Breast epithelium (tissue), 3 donors: Measurements from ENCODE around the gene FOLR1.

Source experiments
- POLR2A ChIP-seq: fragments of 450-650 bp; IDR thresholded peaks from one replicate; pipeline ENCODE4 v1.6.1; 2016; ENCODE audit warnings: antibody characterized with exemption, mild to moderate bottlenecking, moderate library complexity
- TF ChIP-seq, protein P1 (sequence below), 3 donors: fragments of 450-650 bp; IDR thresholded peaks; one replicate each; pipeline ENCODE4 v1.5.1; 2016 to 2017; ENCODE audit warnings: antibody characterized with exemption in 3 of 3, mild to moderate bottlenecking in 3 of 3, moderate library complexity in 3 of 3

DNA sequence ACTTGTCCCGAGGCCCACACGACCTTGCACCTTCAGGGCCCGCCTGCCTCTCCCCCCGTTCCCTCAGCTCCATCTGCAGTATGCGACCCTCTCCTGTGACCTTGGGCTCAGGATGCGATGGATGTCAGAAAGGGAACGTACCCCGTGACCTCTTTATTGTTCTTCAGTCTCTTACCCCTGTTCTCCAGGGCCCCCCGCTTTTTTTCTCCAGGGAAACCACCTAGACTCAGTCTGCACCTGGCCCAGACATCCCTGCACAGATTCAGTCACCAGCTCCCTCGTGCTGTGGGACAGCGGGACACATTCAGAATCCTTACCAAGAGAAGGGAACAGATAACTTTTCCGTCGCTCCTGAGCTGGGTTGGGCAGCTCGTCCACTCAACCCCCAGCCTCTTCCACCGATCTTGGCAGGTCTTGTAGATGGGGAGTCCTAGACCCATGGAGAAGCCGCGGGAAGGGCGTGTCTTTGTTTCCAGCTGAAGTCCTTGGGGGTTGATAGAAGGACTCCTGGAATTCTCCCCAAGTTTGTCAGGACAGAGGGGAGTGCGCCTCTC, 53.4 kb downstream of the FOLR1 start:
- TF ChIP-seq, protein P1, sequence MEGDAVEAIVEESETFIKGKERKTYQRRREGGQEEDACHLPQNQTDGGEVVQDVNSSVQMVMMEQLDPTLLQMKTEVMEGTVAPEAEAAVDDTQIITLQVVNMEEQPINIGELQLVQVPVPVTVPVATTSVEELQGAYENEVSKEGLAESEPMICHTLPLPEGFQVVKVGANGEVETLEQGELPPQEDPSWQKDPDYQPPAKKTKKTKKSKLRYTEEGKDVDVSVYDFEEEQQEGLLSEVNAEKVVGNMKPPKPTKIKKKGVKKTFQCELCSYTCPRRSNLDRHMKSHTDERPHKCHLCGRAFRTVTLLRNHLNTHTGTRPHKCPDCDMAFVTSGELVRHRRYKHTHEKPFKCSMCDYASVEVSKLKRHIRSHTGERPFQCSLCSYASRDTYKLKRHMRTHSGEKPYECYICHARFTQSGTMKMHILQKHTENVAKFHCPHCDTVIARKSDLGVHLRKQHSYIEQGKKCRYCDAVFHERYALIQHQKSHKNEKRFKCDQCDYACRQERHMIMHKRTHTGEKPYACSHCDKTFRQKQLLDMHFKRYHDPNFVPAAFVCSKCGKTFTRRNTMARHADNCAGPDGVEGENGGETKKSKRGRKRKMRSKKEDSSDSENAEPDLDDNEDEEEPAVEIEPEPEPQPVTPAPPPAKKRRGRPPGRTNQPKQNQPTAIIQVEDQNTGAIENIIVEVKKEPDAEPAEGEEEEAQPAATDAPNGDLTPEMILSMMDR (IDR thresholded peaks at IDR 0.05) = no peak
- TF ChIP-seq POLR2A = no peak
